Urinary bladder (tissue), 4 donors: Measurements from ENCODE around the gene TCEAL7. TPM values are rescaled to one million over a fixed set of nuclear protein-coding genes. Genes with fewer than 3 reads are reported as not detected.

Source experiments
- DNase-seq: peaks from one replicate; pipeline ENCODE4 v3.0.0-alpha.2; 2015; ENCODE audit errors: extremely low spot score
- H3K27ac ChIP-seq: one replicate; pipeline ENCODE4 v1.5.1; 2013; ENCODE audit warnings: low read depth, mild to moderate bottlenecking, moderate library complexity
- H3K36me3 ChIP-seq: one replicate; pipeline ENCODE4 v1.6.1; 2013; ENCODE audit warnings: mild to moderate bottlenecking, moderate library complexity; ENCODE audit not compliant: insufficient read depth
- H3K4me1 ChIP-seq: one replicate; pipeline ENCODE4 v1.6.1; 2013; ENCODE audit warnings: mild to moderate bottlenecking, moderate library complexity; ENCODE audit not compliant: insufficient read depth
- H3K4me3 ChIP-seq: one replicate; pipeline ENCODE4 v1.5.1; 2013; ENCODE audit warnings: low read depth, low read length
- WGBS: extraction: QIAGEN DNeasy Blood & Tissue Kit; methylation state at CpG from one replicate; pipeline ENCODE4 v1.1.7; 2013; 5-methylcytosine and 5-hydroxymethylcytosine counted together
- polyA plus RNA-seq: library from polyadenylated mRNA; stranded (reverse); fragments of 200-250 nt; gene quantifications from one replicate; pipeline ENCODE4 v1.2.3, GENCODE V29; 2013
- small RNA-seq: library from RNA; depleted of rRNA; stranded (forward); fragments of <200 nt; gene quantifications from one replicate; pipeline ENCODE3, GENCODE V24; 2014
- total RNA-seq: library from RNA; depleted of rRNA; stranded (reverse); fragments of >200 nt; gene quantifications from one replicate; pipeline ENCODE4 v1.2.3, GENCODE V29; 2014
- donor health status: healthy with polysubstance abuse.
- donor health status: healthy.

TCEAL7 gene
- total and polyA plus RNA-seq, 2 donors: 16.0 to 74.0 TPM

GRCh38 chrX:103378990-103379389 lies 49.0 kb downstream of the TCEAL7 start:
- no peak for DNase-seq
- no peak overlapping the region for H3K27ac ChIP-seq
- H3K36me3 ChIP-seq: no peaks in the 10 kb centered on the region
- H3K4me3 ChIP-seq: no peak overlapping the region
- no peaks in the 10 kb centered on the region for H3K4me1 ChIP-seq
- WGBS: 58% methylated on average over 2 of the region's 2 CpGs

Small RNA genes lying within 50 kb of the gene (small RNA-seq; reads per million reads assigned to genes)
- gene Z92846.1: not detected

Other genes starting within 250 kb of the TCEAL7 start
- gene NXF3, start 237.1 kb upstream of the TCEAL7 start, total RNA-seq: not detected
- 0.08 TPM for gene NXF3, start 237.1 kb upstream of the TCEAL7 start, polyA plus RNA-seq
- gene BEX4, start 115.1 kb upstream of the TCEAL7 start, total RNA-seq: 49.5 TPM
- 68.9 TPM for gene BEX4, start 115.1 kb upstream of the TCEAL7 start, polyA plus RNA-seq
- gene TCEAL8, start 75.1 kb upstream of the TCEAL7 start, total RNA-seq: 202 TPM
- 66.5 TPM for gene TCEAL8, start 75.1 kb upstream of the TCEAL7 start, polyA plus RNA-seq
- gene TCEAL5, start 53.5 kb upstream of the TCEAL7 start, total RNA-seq: 2.5 TPM
- 1.3 TPM for gene TCEAL5, start 53.5 kb upstream of the TCEAL7 start, polyA plus RNA-seq
- 6.2 TPM for gene BEX2, start 19.2 kb upstream of the TCEAL7 start, total RNA-seq
- gene BEX2, start 19.2 kb upstream of the TCEAL7 start, polyA plus RNA-seq: 9.8 TPM
- gene TCEAL9, start 26.3 kb downstream of the TCEAL7 start, total RNA-seq: 102 TPM
- gene TCEAL9, start 26.3 kb downstream of the TCEAL7 start, polyA plus RNA-seq: 102 TPM
- gene BEX3, start 46.3 kb downstream of the TCEAL7 start, total RNA-seq: 175 TPM
- gene BEX3, start 46.3 kb downstream of the TCEAL7 start, polyA plus RNA-seq: 153 TPM
- gene RAB40A, start 189.2 kb downstream of the TCEAL7 start, total RNA-seq: 1.7 TPM
- 1.4 TPM for gene RAB40A, start 189.2 kb downstream of the TCEAL7 start, polyA plus RNA-seq